Measurements from ENCODE around the gene C1orf21.

DNA sequence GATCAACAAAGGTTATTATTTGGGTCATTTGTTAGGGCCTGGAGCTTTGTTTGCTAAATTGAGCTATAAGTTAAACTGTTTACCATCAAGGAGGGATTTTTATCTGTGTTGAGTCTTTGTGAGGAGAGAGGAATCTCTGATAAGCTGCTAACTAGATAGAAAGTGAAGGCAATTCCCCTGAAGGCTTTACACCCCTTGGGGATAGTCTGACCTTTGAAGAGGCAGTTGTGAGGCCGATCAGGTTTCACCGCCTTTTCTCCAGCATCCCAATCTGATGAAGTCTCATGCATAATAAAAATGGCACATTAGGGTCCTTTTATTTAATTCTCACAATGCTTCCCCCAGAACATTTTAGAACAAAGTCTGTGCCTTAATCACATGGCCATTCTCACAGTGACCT lies 21.8 kb downstream of the C1orf21 start:
- TF ChIP-seq, protein P1, sequence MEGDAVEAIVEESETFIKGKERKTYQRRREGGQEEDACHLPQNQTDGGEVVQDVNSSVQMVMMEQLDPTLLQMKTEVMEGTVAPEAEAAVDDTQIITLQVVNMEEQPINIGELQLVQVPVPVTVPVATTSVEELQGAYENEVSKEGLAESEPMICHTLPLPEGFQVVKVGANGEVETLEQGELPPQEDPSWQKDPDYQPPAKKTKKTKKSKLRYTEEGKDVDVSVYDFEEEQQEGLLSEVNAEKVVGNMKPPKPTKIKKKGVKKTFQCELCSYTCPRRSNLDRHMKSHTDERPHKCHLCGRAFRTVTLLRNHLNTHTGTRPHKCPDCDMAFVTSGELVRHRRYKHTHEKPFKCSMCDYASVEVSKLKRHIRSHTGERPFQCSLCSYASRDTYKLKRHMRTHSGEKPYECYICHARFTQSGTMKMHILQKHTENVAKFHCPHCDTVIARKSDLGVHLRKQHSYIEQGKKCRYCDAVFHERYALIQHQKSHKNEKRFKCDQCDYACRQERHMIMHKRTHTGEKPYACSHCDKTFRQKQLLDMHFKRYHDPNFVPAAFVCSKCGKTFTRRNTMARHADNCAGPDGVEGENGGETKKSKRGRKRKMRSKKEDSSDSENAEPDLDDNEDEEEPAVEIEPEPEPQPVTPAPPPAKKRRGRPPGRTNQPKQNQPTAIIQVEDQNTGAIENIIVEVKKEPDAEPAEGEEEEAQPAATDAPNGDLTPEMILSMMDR (IDR thresholded peaks at IDR 0.05), result no peak
- no peak for TF ChIP-seq POLR2A (IDR thresholded peaks at IDR 0.05)
